ENCODE results near the gene SLC16A3. TPM values are rescaled to one million over a fixed set of nuclear protein-coding genes. Genes with fewer than 3 reads are reported as not detected.
"Not testable (repeated sequence)": the region's sequence is repeated elsewhere in the genome, so short reads cannot be mapped to it uniquely, and the experiment has no call there.

SLC16A3 gene
- polyA plus RNA-seq, 1 donor: 29.7 TPM

DNA sequence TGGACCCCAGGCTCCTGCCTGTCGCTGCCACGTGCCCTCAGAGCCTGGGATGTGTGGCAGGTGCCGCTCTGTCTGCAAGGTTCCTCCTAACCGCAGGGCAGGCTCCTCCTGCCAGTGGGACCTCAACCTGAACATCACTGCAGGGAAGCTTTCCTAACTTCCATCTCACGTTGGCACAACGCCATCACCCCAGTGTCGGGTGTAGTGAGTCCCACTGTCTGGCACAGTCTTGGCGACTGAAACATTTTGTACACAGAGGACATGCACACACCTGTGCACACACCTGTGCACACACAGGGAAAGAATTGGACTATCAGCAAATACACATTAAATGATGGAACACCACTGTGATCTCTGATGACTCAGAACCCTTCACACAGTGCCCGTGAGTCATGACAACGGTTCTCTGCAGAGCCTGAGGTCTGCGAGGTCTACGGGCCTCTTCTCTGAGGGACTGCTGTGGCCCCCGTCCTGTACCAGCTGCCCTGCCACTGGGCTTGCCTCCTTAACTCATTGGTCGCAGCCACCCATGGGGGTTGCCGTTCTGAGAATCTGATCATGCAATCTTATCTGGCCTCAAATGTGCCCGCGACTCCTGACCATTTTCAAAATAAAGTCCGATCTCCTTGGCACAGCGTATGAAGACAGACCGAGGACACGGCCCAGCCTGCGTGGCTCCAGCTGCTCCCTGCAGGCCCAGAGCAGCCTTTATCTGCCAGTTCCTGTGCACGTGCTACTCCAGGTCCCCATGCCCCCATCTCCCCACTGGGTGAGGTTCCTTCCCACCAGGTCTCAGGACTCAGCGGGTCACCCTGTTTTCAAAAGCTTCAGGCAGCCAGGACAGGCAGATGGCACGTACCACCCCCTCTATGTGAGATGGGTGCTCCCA is 23.8 kb upstream of the SLC16A3 start:
- no peak for DNase-seq (ENCODE audit: low read depth)

DNA sequence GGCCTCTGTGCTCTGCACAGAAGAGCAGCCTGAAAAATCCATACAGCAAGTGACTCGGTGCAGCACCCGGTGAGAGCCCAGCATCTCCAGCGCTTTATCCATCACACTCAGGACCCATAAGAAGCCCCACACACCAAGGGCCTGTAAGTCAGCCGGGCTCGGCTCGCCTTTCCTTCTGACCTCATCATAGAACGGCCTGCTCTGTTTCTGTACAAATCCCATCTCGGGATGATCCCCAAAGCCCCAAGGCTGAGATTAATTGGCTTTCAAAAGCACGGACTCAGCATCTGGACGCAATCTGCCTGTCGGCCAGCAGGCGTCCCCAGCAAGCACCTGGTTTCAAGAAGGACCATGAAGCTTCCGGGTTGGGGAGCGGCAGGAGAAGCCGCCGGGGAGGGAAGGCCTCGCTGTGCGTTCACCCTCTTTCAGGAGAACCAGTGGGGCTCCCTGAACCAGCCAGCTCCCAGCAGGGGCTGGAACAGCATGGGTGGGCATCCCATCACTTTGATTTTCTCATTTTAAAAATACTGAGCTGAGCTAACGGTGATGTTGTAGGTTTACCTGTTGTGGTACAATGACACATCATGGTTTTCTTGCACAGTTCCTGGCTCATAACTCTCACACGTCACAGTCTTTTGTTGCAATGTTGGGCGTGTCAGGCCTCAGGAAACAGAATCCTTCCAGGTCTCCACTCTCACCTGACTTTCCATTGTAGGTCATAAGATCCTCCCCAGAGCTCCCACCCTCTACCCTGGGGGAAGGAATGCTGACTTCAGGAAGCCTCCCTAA is 22.9 kb upstream of the SLC16A3 start:
- peak; percentile 81 for DNase-seq (ENCODE audit: low read depth)

DNA sequence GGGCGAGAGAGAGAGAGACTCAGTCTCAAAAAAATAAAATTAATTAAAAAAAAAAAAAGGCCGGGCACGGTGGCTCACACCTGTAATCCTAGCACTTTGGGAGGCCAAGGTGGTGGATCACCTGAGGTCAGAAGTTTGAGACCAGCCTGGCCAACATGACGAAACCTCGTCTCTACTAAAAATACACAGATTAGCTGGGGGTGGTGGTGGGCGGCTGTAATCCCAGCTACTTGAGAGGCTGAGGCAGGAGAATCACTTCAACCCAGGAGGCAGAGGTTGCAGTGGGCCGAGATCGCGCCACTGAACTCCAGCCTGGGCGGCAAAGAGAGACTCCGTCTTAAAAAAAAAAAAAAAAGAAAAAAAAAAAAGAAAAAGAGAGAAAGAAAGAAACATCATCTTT is 18.2 kb upstream of the SLC16A3 start:
- DNase-seq (ENCODE audit: low read depth): not testable (repeated sequence)

DNA sequence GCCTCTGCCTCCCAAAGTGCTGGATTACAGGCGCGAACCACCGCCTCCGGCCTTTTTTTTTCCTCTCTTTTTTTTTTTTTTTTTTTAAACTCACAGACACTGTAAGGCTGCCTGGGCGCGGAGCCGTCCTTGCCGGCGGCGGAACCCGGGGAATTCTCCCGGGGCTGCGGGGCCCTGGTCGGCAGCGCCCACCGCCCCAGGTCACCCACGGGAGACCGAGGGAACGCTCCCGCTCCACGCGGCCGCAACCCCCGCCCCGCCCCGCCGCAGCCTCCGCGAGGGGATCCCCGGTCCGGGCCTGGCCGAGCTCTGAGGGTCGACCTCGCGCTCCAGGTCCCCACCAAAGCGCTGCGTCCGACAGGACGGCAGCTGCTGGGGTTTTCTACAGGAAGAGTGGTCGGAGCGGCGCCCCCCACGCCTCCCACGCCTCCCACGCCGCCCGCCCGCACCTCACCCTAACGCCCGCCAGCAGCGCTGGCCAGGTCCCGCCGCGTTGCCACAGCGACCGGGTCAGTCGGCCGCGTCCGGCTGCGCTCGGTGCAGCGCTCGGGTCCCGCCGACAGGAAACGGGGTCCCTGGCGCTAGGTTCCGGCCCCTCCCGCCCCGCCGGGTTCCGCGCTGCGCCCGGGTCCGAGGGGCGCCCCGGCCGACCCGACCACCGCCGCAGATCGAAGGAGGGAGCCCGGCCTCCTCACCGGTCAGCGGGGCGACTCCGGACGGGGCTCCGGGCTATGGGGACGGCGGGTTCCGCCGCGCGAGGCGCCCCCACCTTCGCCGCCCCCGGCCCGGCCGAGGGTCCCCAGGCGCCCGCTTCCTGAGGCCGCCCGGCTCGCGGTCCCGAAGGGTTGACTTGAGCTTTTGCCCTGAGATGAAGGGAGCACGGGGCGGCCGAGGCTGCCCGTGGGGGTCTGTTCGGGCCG is 16.3 kb upstream of the SLC16A3 start, which contains the start of gene CCDC57:
Gene CCDC57, minus strand, starts transcription at position 512 of the 920 bp plus-strand sequence. CDS start 10,898 bp downstream, outside the sequence.
- DNase-seq (ENCODE audit: low read depth): no peak

DNA sequence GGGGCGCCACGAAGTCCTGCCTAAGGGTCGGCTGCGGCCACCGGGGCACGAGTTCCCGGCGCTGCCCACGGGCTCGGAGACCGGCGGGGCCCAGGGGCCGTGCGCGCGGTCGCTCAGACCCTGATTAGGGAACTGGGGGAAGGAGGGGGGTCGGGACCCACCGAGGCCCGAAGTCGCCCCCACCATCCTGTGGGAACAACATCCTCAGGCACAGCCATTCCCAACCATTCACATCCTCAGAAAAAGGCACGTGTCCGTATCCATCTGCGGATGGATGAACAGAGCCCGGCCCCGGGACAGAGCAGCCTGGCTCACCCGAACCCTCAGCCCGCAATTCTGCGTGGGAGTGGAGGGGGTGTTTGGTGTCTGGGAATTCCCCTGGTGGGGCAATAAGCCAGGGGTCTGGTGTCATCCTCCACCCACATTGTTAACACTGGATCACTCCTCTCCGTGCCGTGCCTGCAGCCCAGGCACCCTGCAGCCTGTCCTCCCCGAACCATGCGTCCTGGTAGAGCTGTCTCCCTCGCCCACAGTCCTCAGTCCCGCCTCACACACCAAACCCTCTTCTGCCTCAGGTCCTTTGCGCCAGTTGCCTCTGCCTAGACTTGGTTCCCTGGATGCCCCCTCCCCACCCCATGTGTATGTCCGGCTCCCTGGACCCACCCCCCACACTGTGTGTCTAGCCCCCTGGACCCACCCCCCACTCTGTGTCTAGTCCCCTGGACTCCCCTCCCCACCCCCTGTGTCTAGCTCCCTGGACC is 15.4 kb upstream of the SLC16A3 start:
- DNase-seq (ENCODE audit: low read depth): no peak

DNA sequence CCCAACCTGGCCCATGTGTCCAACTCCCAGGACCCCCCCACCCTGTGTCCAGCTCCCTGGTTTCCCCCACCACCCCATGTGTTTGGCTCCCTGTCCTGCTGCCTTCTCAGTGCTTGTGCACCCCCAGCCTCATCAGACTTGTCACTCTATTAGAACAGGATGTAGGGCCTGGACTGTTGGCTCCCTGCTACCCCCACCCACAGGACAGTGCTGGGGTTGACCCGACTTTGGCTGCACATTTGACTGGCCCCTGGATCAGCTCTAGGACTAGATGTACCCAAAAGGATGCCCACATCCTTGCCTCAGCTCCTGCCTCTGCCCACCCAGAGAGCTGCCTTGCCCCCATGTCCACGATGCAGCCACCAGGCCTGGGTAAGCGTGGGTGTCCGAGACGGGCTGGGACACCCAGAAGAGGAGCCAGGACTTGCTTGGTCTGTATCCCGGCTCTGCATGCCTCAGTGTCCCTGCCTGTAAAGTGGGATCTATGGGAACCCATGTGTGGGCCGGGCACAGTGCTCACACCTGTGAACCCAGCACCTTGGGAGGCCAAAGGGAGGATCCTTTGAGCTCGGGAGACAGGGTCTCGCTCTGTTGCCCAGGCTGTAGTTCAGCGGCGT is 14.7 kb upstream of the SLC16A3 start:
- DNase-seq (ENCODE audit: low read depth): no peak

DNA sequence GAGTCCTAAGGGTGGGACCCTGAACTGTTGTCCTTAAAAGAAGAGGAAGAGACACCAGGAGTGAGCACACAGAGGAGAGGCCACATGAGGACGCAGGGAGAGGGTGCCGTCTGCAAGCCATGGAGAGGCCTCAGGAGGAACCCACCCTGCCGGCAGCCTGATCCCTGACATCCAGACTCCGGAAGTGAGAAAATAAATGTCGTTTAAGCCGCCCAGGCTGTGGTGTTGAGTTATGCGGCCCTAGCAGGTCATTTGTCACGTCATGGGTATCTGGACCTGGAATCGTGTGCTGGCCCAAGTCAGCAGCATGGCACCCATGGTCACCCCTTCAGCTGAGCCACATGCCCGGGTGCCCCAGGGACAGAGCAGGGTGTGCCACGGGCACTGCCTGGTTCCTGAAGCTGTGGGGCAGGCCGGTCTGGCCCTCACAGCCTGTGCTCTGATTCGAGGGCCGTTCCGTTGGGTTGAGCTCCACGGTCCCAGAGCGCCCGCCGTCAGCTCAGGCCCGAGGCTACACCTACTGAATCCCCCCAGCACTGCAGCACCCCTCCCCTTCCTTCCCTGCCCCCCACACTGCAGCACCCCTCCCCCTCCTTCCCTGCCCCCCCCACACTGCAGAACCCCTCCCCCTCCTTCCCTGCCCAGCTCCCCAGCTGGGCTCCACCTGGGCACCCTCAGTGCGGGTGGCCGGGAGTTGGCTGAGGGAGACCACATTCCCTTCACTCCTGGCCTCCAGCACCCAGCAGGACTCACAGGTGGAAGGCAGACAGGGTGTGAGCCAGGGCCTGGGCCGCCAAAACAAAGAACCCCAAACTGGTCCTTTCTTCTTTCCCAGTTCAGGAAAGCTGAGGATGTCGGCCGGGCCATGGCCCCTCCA is 13.5 kb upstream of the SLC16A3 start:
- DNase-seq (ENCODE audit: low read depth): no peak

DNA sequence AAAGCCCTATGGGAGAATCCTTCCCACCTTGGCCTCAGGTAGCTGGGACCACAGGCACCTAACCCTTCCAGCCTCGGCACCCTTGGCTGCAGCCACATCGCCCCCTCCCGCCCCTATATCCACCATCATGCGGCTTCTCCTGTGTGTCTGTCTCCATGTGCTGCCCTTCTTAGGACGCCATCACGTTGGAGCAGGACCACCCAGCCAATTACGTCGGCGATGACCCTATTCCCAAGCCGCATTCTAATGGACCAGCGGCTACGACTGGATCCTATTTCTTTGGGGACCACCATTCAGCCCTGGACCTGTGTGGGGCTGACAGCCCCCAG is 12.9 kb upstream of the SLC16A3 start:
- no peak for DNase-seq (ENCODE audit: low read depth)

DNA sequence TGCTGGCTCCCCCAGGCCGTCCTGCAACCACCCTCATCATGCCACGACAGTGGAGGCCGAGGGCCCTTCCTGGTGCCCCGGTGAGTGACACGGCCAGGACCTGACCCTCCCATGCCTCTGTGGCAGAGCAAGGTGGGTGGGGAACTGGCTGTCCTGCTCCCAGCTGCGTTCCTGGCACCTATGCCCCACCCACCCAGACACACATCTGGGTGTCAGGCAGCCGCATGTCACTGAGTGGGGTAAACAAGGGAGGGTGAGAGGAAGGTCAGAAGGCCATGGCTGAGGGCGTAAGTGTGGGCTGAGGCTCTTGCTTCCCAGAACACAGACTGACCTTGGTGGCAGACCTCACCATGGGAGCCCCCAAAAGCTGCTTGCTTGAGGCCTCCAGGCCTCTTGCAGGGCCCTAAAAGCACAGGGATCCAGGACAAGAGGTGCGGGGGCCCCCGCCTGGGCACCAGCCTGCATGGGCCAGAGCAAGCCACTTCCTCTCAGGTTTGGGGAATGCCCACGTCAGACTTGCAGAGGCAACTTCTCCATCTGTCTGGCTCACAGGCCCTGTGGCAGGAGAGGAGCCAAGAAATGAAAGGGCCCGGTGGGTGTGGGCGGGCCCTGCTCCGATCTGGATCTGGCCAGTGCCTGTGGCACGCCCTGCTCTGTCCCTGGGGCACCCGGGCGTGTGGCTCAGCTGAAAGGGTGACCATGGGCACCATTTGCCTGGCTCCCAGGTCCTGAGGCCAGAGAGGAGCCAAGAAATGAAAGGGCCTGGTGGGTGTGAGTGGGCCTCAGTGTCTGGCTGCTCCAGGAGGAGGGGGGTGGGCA is 12.3 kb upstream of the SLC16A3 start:
- DNase-seq (ENCODE audit: low read depth): no peak

DNA sequence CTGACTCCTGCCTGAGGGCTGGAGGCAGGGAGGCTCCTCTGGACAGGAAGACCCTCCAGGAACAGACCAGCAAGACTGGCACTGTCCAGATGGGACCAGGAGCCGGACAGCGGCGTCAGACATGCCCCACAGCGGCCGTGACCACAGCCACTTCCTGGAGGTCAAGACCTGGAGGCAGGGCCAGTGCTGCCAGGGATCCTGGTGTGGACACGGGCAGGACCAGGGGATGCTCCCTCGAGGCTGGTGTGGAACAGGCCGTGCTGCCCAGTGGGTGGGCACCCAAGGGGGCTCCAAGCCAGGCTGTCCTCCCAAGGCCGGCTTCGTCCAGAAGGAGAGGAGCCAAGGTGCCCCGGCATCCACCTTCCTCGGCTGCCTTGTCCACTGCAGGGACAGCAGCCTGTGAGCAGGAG is 11.7 kb upstream of the SLC16A3 start:
- DNase-seq (ENCODE audit: low read depth): no peak

DNA sequence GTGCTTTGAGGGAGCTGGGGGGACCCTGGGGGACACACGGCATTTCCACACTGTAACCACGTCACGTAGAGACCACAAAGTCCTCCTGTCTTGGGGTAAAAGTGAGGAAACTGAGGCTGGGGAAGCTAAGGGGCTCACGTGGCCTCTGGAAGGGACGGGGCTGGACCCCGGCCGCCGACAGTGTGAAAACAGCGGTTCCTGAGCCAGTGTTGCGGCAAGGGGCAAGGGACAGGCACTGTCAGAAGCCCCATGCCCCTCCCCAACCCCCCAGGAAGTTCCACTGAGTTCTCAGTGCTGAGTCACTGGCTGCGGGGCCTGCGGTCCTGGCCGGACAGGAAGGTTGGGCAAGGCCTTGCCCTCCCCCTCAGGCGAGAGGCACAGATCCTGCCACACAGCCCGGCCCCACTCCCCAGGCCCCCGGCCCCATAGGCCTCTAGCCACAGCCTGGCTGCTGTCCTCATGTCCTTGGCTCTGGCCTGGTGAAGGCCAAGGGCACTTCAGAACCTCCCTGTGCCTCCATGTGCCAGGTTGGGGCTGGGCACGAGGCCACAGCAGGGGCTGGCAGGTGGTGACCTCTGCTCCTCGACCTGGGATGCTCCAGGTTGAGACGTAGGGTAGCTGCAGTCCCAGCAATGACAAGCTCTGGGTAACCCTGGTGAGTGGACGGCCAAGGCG is 11.2 kb upstream of the SLC16A3 start:
- no peak for DNase-seq (ENCODE audit: low read depth)

DNA sequence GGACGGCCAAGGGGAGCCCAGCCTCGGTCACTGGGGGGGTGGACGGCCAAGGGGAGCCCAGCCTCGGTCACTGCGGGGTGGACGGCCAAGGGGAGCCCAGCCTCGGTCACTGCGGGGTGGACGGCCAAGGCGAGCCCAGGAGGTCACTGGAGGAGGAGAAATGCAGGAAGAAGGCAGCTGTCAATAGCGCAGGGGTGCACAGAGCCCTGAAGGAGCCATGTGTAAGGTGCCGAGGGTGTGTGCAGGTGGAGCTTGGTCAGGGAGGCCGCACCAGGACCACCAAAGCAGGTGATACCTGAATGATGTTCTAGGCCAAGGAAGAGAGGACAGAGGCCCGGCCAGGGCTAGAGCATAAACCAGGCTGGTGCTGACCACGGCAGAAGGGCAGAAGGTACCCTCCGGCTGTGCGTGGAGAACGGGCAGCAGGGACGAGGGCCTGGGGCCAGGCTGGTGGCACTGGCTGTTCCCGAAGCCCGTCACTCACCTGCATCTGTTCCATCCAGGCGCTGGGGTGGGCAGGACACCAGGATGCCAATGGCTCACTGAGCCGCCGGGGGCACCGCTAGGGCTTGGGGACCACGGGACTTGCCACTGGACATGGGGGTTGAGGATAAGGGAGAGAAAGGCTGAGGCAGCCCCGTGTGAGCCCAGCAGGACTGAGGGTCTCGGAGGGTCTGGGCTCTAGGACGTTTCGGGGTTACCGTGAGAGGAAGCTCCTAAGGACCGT is 10.3 kb upstream of the SLC16A3 start:
- DNase-seq (ENCODE audit: low read depth): no peak

DNA sequence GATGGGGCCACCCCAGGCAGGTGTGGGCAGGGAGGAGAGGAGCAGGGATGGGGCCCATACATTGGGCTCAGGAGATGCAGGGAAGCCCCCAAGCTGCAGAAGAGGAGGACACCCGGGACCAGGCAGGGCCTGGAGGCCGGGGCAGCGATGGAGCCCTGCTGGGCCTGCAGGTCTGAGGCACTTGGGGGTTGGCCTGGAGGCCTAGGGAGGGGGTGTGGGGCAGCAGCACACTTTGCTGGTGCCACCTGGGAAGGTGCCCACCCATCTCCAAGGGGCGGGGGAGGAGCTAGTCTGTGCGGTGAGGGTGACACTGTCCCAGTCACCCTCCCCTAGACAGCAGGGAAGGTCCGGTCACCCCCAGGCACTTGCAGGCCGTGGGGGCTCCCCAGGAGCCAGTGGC is 9.8 kb upstream of the SLC16A3 start:
- no peak for DNase-seq (ENCODE audit: low read depth)

DNA sequence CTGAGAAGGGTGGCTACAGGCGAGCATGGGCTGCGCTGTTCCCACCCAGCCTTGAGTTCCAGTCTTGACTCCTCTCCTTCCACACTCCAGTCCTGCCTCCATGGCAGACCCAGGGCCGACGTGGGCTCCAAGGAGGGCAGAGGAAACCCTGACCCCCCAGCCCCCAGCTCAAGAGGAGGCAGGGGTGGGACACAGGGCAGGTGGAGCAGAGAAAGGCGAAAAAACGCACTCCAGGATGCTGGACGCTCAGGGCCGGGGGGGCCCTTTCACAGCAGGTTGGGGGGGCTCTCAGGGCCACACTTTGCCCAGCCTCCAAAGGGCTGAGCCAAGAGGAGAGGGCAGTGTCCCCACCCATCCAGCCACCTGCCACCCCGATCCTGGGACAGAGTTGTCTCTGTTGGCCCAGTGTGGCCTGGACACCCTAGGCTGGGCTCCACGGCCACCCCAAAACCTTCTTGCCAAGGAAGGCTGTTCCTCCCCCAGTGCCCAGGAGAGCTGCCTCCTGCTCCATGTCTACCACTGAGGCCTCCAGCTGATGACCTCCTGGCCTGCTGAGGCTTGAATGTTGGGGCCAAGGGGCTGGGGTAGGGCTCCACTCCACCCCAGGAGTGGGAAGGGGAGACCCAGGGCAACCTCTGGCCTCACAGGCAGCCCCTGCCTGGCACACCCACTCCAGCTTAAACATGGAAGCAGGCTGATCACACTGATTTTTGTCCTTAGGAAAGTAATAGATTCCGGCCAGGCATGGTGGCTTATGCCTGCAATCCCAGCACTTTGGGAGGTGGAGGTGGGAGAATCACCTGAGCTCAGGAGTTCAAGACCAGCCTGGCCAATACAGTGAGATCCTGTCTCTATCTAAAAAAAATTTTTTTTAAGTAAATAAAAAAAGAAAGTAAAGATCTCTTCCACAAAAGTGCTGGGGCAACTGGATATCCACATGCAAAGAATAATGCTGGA is 8.8 kb upstream of the SLC16A3 start:
- DNase-seq (ENCODE audit: low read depth): no peak

DNA sequence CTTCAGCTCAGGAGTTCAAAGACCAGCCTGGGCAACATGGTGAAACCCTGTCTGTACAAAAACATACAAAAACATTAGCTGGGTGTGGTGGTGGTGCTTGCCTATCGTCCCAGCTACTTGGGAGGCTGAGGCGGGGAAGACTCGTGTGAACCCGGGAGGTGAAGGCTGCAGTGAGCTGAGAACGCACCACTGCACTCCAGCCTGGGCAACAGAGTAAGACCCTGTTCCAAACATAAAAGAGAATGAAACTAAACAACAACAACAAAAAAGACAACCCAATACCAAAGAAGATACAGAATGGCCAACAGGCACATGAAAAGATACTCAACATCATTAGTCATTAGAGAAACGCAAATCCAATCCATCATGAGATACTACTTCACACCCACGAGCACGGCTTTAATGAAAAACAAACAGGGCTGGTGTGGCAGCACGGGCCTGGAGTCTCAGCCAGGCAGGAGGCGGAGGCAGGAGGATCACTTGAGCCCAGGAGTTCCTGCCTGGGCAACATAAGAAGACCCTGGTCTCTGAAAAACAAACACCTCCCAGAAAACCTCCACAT is 7.4 kb upstream of the SLC16A3 start:
- DNase-seq (ENCODE audit: low read depth): no peak

DNA sequence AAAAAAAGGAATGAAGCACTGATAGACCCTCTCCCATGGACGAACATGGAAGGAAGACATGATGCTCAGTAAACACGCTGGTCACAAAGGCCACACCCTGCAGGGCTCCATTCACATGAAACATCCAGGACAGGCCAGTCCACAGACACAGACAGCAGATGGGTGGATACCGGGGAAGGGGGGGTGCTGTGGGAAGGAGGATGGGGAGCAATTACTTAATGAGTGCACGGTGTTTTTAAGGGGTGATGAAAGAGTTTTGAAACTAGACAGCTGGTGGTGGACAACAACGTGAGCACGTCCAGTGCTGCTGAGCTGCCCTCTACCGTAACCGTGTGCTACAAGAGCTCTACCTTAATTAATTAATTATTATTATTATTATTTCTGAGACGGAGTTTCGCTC is 6.0 kb upstream of the SLC16A3 start:
- DNase-seq (ENCODE audit: low read depth): no peak

Data from forelimb muscle (tissue), 1 donor.